Testis (tissue), 2 donors: Measurements from ENCODE around the gene PTGER1.

Experiments used
- CTCF ChIP-seq, 3 experiments: fragments of 450-650 bp in 2 of 3; fragments of 200-600 bp in 1 of 3; sonication (generic) in 1 of 3; IDR thresholded peaks; one replicate each; pipeline ENCODE4 v1.5.1; 2016 to 2019; ENCODE audit warnings: antibody characterized with exemption in 3 of 3, mild to moderate bottlenecking in 2 of 3, moderate library complexity in 1 of 3
- POLR2A ChIP-seq: fragments of 450-650 bp; IDR thresholded peaks from one replicate; pipeline ENCODE4 v1.6.1; 2017; ENCODE audit warnings: antibody characterized with exemption, mild to moderate bottlenecking, moderate library complexity

GRCh38 chr19:14437578-14438140, 37.5 kb downstream of the PTGER1 start:
- TF ChIP-seq POLR2A: no peak
- no peak for TF ChIP-seq CTCF (IDR thresholded peaks at IDR 0.05)
